Measurements from ENCODE around the gene GPR78.

- TF ChIP-seq CTCF (IDR thresholded peaks at IDR 0.05), result no peak
- no peak for TF ChIP-seq POLR2AphosphoS5 (IDR thresholded peaks at IDR 0.05; ENCODE audit: low read depth, low read length)
- no peak for TF ChIP-seq TCF7L2 (IDR thresholded peaks at IDR 0.05; ENCODE audit: low read depth, low read length)
- no peak for TF ChIP-seq REST (IDR thresholded peaks at IDR 0.05; ENCODE audit: insufficient read depth in 1 of 2, low read depth in 2 of 2, low read length in 1 of 2)
Measured at GRCh38 chr4:8553216-8553615, 27.0 kb upstream of the GPR78 start.
